GM21390 (cell line): ENCODE data around the gene CAP2.
A peak's percentile ranks its signal among the peaks of the same experiment; 100 is the strongest.
"Not testable (repeated sequence)": the region's sequence is repeated elsewhere in the genome, so short reads cannot be mapped to it uniquely, and the experiment has no call there.

Experiments
- ATAC-seq: cut with Tn5 transposase; IDR thresholded peaks from one replicate; pipeline ENCODE4 v1.9.1; 2021; ENCODE audit not compliant: unreplicated experiment

CAP2 gene

GRCh38 chr6:17432356-17432755, 39.0 kb downstream of the CAP2 start:
- ATAC-seq = no peak

- ATAC-seq = no peak
Observed at GRCh38 chr6:17439243-17439993, 46.0 kb downstream of the CAP2 start.

GRCh38 chr6:17440811-17441210, 47.4 kb downstream of the CAP2 start:
- ATAC-seq = not testable (repeated sequence)

- ATAC-seq = no peak
Observed at GRCh38 chr6:17442196-17442595, 48.8 kb downstream of the CAP2 start.

GRCh38 chr6:17446713-17447112, 53.3 kb downstream of the CAP2 start:
- ATAC-seq = peak; percentile 28

GRCh38 chr6:17448165-17448564, 54.8 kb downstream of the CAP2 start:
- ATAC-seq = no peak

- ATAC-seq = no peak
Observed at GRCh38 chr6:17450397-17450796, 57.0 kb downstream of the CAP2 start.

- ATAC-seq = no peak
Observed at GRCh38 chr6:17450832-17451231, 57.4 kb downstream of the CAP2 start.

GRCh38 chr6:17452096-17452495, 58.7 kb downstream of the CAP2 start:
- no peak for ATAC-seq

GRCh38 chr6:17454316-17455005, 61.1 kb downstream of the CAP2 start:
- ATAC-seq = no peak

GRCh38 chr6:17455919-17456318, 62.5 kb downstream of the CAP2 start:
- ATAC-seq = no peak

- no peak for ATAC-seq
Observed at GRCh38 chr6:17456711-17457110, 63.3 kb downstream of the CAP2 start.

- ATAC-seq = no peak
Observed at GRCh38 chr6:17457405-17457804, 64.0 kb downstream of the CAP2 start.

GRCh38 chr6:17457956-17458355, 64.6 kb downstream of the CAP2 start:
- no peak for ATAC-seq

GRCh38 chr6:17458966-17459365, 65.6 kb downstream of the CAP2 start:
- ATAC-seq = no peak

GRCh38 chr6:17460862-17461261, 67.5 kb downstream of the CAP2 start:
- ATAC-seq = no peak

- ATAC-seq = no peak
Observed at GRCh38 chr6:17466147-17466546, 72.8 kb downstream of the CAP2 start.

- ATAC-seq = no peak
Observed at GRCh38 chr6:17466707-17467106, 73.3 kb downstream of the CAP2 start.

- no peak for ATAC-seq
Observed at GRCh38 chr6:17469006-17469832, 75.8 kb downstream of the CAP2 start.

GRCh38 chr6:17470202-17470937, 77.0 kb downstream of the CAP2 start:
- no peak for ATAC-seq

- ATAC-seq = no peak
Observed at GRCh38 chr6:17470938-17471327, 77.5 kb downstream of the CAP2 start.
